HG03432 (cell line): ENCODE measurements around the gene PFKL.
"Not testable (repeated sequence)": the region's sequence is repeated elsewhere in the genome, so short reads cannot be mapped to it uniquely, and the experiment has no call there.

Source experiments
- ATAC-seq: cut with Tn5 transposase; IDR thresholded peaks from one replicate; pipeline ENCODE4 v1.9.1; 2021; ENCODE audit warnings: mild to moderate bottlenecking, moderate library complexity; ENCODE audit not compliant: unreplicated experiment

Gene PFKL

GRCh38 chr21:44293551-44294231, 6.2 kb upstream of the PFKL start:
- ATAC-seq, result no peak

- no peak for ATAC-seq
Observed at GRCh38 chr21:44294391-44295162, 5.3 kb upstream of the PFKL start.

GRCh38 chr21:44295163-44295573, 4.7 kb upstream of the PFKL start:
- no peak for ATAC-seq

- no peak for ATAC-seq
Observed at GRCh38 chr21:44295646-44296045, 4.2 kb upstream of the PFKL start.

GRCh38 chr21:44296103-44296519, 3.7 kb upstream of the PFKL start:
- no peak for ATAC-seq

- ATAC-seq, result no peak
Observed at GRCh38 chr21:44296916-44297315, 2.9 kb upstream of the PFKL start.

- no peak for ATAC-seq
Observed at GRCh38 chr21:44297525-44298290, 2.1 kb upstream of the PFKL start.

GRCh38 chr21:44298301-44298700, 1.6 kb upstream of the PFKL start:
- no peak for ATAC-seq

GRCh38 chr21:44299085-44299457, 782 bp upstream of the PFKL start:
- no peak for ATAC-seq

- ATAC-seq, result peak; percentile 28
Observed at GRCh38 chr21:44300262-44300959, 558 bp downstream of the PFKL start.

- no peak for ATAC-seq
Observed at GRCh38 chr21:44301141-44301540, 1.3 kb downstream of the PFKL start.

- no peak for ATAC-seq
Observed at GRCh38 chr21:44301961-44302406, 2.1 kb downstream of the PFKL start.

- not testable (repeated sequence) for ATAC-seq
Observed at GRCh38 chr21:44302573-44303401, 2.9 kb downstream of the PFKL start.

- ATAC-seq, result no peak
Observed at GRCh38 chr21:44303490-44303981, 3.7 kb downstream of the PFKL start.

GRCh38 chr21:44304011-44304616, 4.3 kb downstream of the PFKL start:
- no peak for ATAC-seq

- ATAC-seq, result no peak
Observed at GRCh38 chr21:44304877-44305293, 5.0 kb downstream of the PFKL start.

- ATAC-seq, result no peak
Observed at GRCh38 chr21:44305691-44306090, 5.8 kb downstream of the PFKL start.

- no peak for ATAC-seq
Observed at GRCh38 chr21:44306936-44307704, 7.3 kb downstream of the PFKL start.
